Measurements from ENCODE around the gene ENTPD8. TPM values are rescaled to one million over a fixed set of nuclear protein-coding genes. Genes with fewer than 3 reads are reported as not detected.

ENTPD8 gene
- polyA plus RNA-seq, 3 donors = not detected

- no peak overlapping the region for H3K27ac ChIP-seq (ENCODE audit: low read depth in 1 of 2, low read length in 2 of 2)
- intact Hi-C loops (cut with micrococcal nuclease) = loop anchor here in 1 of 2 donors (10.0 kb wide), 1 partner anchor 154 kb away; no protein-coding TSS in a partner anchor
- Mint-ChIP-seq H3K27ac (no peak overlapping the region), H3K4me1 (peaks cover 53% of the 10 kb centered on the region), H3K27me3 (ENCODE audit: low read depth in 3 of 3) (peaks cover 0 to 4% (median 0%) of the 10 kb centered on the region in 3 donors), H3K4me3 (no peak overlapping the region), H3K36me3 (peaks cover 6 to 16% of the 10 kb centered on the region in 2 donors), H3K9me3 (peaks cover 0 to 6% (median 0%) of the 10 kb centered on the region in 7 donors)
- H3K4me1 ChIP-seq (ENCODE audit: control insufficient read depth in 1 of 2, insufficient read depth in 2 of 2, low read length in 2 of 2) = peaks cover 73 to 88% of the 10 kb centered on the region in 2 donors
- TF ChIP-seq CTCF (IDR thresholded peaks at IDR 0.05) = no peak
- H3K4me3 ChIP-seq (replicated peaks in 1 of 3; ENCODE audit: low read depth in 2 of 3, low read length in 3 of 3) = no peak overlapping the region
- no peaks in the 10 kb centered on the region for H3K79me2 ChIP-seq (ENCODE audit: insufficient read depth, low read length)
- peaks cover 9 to 10% of the 10 kb centered on the region in 2 donors for H3K36me3 ChIP-seq (replicated peaks in 1 of 2; ENCODE audit: control insufficient read depth in 1 of 2, insufficient read depth in 2 of 2, low read length in 2 of 2)
- no peak for DNase-seq
- H3K9ac ChIP-seq (ENCODE audit: insufficient read depth, low read length, poor library complexity, severe bottlenecking) = no peak overlapping the region
- 96% methylated on average over 31 of the region's 36 CpGs for WGBS (ENCODE audit: insufficient coverage)
- no peak overlapping the region for H3K4me2 ChIP-seq (replicated peaks; ENCODE audit: extremely low read depth, low read length, poor library complexity, severe bottlenecking)
- H3K9me3 ChIP-seq (replicated peaks in 1 of 2; ENCODE audit: control insufficient read depth in 1 of 2, insufficient read depth in 1 of 2, low read length in 2 of 2) = no peaks in the 10 kb centered on the region
- no peaks in the 10 kb centered on the region for H3K27me3 ChIP-seq (ENCODE audit: control insufficient read depth in 2 of 2, insufficient read depth in 2 of 2, low read length in 2 of 2)
- no peaks in the 10 kb centered on the region for H4K20me1 ChIP-seq (ENCODE audit: insufficient read depth, low read length)
- H2AFZ ChIP-seq (ENCODE audit: insufficient read depth, low read depth, low read length, poor library complexity, severe bottlenecking) = no peak overlapping the region
Observed at GRCh38 chr9:137449081-137449844, 8.1 kb upstream of the ENTPD8 start.

- Histone ChIP-seq H4K20me1 (ENCODE audit: insufficient read depth, low read length) (no peaks in the 10 kb centered on the region), H3K4me2 (replicated peaks; ENCODE audit: extremely low read depth, low read length, poor library complexity, severe bottlenecking) (no peak overlapping the region), H3K27me3 (ENCODE audit: control insufficient read depth in 2 of 2, insufficient read depth in 2 of 2, low read length in 2 of 2) (no peaks in the 10 kb centered on the region), H3K9ac (ENCODE audit: insufficient read depth, low read length, poor library complexity, severe bottlenecking) (no peak overlapping the region), H3K27ac (ENCODE audit: low read depth in 1 of 2, low read length in 2 of 2) (no peak overlapping the region), H3K9me3 (replicated peaks in 1 of 2; ENCODE audit: control insufficient read depth in 1 of 2, insufficient read depth in 1 of 2, low read length in 2 of 2) (no peaks in the 10 kb centered on the region), H3K36me3 (replicated peaks in 1 of 2; ENCODE audit: control insufficient read depth in 1 of 2, insufficient read depth in 2 of 2, low read length in 2 of 2) (peaks cover 9 to 10% of the 10 kb centered on the region in 2 donors), H3K79me2 (ENCODE audit: insufficient read depth, low read length) (no peaks in the 10 kb centered on the region), H3K4me1 (ENCODE audit: control insufficient read depth in 1 of 2, insufficient read depth in 2 of 2, low read length in 2 of 2) (peaks cover 70 to 83% of the 10 kb centered on the region in 2 donors), H2AFZ (ENCODE audit: insufficient read depth, low read depth, low read length, poor library complexity, severe bottlenecking) (no peak overlapping the region), H3K4me3 (replicated peaks in 1 of 3; ENCODE audit: low read depth in 2 of 3, low read length in 3 of 3) (no peak overlapping the region)
- WGBS (ENCODE audit: insufficient coverage) = 98% methylated on average over 14 of the region's 16 CpGs
- Mint-ChIP-seq H3K36me3 (peaks cover 6 to 16% of the 10 kb centered on the region in 2 donors), H3K27ac (no peak overlapping the region), H3K9me3 (peaks cover 0 to 6% (median 0%) of the 10 kb centered on the region in 7 donors), H3K4me3 (no peak overlapping the region), H3K4me1 (peaks cover 51% of the 10 kb centered on the region), H3K27me3 (ENCODE audit: low read depth in 3 of 3) (peaks cover under 1 to 4% (median 2%) of the 10 kb centered on the region in 3 donors)
- intact Hi-C loops (cut with micrococcal nuclease) = loop anchor here in 1 of 2 donors (10.0 kb wide), 1 partner anchor 154 kb away; no protein-coding TSS in a partner anchor
- no peak for TF ChIP-seq CTCF (IDR thresholded peaks at IDR 0.05)
- DNase-seq = no peak
Observed at GRCh38 chr9:137448602-137448962, 7.4 kb upstream of the ENTPD8 start.

All from CD14-positive monocyte (primary cell).